ENCODE measurements around the gene WNK3. TPM values are rescaled to one million over a fixed set of nuclear protein-coding genes. Genes with fewer than 3 reads are reported as not detected.

WNK3 gene
- total RNA-seq, 1 experiment from 2014 or later, result 3.6 TPM

DNA sequence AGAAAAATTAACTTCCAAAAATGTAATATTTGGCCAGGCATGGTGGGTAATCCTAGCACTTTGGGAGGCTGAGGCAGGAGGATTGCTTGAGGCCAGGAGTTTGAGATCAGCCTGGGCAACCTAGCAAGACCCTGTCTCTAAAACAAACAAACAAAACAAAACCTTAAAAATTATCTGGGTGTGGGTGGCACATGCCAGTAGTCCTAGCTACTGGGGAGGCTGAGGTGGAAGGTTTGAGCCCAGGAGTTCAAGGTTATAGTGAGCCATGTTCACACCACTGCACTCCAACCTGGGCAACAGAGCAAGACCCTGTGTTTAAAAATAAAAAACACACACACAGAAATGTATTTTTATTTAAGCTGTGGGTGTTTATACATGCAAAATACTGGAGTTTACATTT is 186.8 kb downstream of the WNK3 start:
- DNase-seq (ENCODE audit: low read depth), result no peak

DNA sequence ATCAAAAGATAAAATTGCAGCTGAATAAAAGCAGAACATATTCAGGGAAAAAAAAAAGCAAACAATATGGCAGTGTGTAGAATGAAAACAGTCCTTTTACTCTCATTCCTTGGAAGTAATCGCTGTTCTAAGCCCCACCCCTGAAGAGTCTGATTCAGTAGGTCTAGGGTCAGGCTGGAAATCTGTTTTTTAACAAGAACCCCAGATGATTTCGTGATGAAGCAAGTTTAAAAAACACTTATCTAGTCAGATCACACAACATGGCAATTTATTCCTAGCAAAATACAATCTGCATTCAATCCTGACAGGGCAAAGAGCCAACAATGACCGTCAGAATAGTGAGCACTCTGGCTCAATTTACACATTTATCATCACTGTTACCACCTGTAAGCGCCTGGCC is 190.9 kb downstream of the WNK3 start:
- DNase-seq (ENCODE audit: low read depth), result no peak

GRCh38 chrX:54157561-54157960 is 200.3 kb downstream of the WNK3 start:
- DNase-seq (ENCODE audit: low read depth), result no peak

Other genes starting within 250 kb of the WNK3 start
- gene FAM120C, start 174.8 kb downstream of the WNK3 start, total RNA-seq (2014; rRNA removed; shearing (Covaris generic)), result 9.2 and 12.3 TPM in 2 replicates
- 13.6 and 16.4 TPM in 2 replicates for gene TSR2, start 82.4 kb upstream of the WNK3 start, total RNA-seq (2014; rRNA removed; shearing (Covaris generic))
- gene FGD1, start 138.2 kb upstream of the WNK3 start, total RNA-seq (2014; rRNA removed; shearing (Covaris generic)), result 1.2 and 2.5 TPM in 2 replicates
- 36.6 and 47.8 TPM in 2 replicates for gene GNL3L, start 172.2 kb upstream of the WNK3 start, total RNA-seq (2014; rRNA removed; shearing (Covaris generic))

Measured in Daoy (cell line).